ENCODE data around the gene RPH3AL.
"Not testable (repeated sequence)": the region's sequence is repeated elsewhere in the genome, so short reads cannot be mapped to it uniquely, and the experiment has no call there.

RPH3AL gene

DNA sequence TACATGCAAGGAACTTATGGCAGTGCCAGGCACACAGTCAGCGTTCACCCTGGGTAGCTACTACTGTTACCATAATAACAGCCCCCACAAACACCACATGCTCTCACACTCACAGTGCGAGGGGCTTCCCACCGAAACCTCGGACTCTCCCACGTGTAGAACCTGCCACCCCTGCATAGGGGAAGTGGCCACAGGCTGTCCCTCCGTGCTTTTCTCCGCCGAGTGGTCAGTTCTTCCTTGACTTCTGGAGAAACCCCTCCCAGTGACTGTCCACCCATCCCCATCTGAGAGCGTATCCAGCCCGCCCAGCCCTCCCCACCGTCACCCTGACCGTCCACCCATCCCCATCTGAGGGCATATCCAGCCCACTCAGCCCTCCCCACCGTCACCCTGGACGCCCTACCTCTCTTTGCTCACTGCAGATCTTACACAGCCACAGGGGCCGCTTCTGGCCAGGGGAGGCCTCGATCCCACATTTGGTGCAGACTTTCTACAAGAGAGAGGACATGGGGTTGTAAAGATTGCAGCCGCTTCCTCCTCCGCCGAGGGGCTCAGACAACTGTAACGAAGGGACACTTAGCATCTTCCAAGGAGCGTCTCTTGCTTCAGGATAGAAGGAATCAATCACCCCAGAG lies 71.1 kb downstream of the RPH3AL start:
- peak in 1 of 2 experiments; percentile 4 for DNase-seq (ENCODE audit: low spot score in 2 of 2)
- in situ Hi-C loops (cut with MboI; ENCODE audit: low sequenced_read_pairs), result no loop called here
- Histone ChIP-seq H3K4me1 (no peaks in the 10 kb centered on the region), H3K9me3 (no peaks in the 10 kb centered on the region), H3K4me3 (no peak overlapping the region), H3K27me3 (ENCODE audit: low read depth) (no peaks in the 10 kb centered on the region), H3K36me3 (replicated peaks) (no peaks in the 10 kb centered on the region)

- H3K27me3 ChIP-seq (ENCODE audit: low read depth), result no peaks in the 10 kb centered on the region
Observed at GRCh38 chr17:280901-281300, 71.7 kb downstream of the RPH3AL start.

GRCh38 chr17:280216-280615 lies 72.4 kb downstream of the RPH3AL start:
- no peaks in the 10 kb centered on the region for H3K27me3 ChIP-seq (ENCODE audit: low read depth)
- H3K36me3 ChIP-seq (replicated peaks), result no peaks in the 10 kb centered on the region
- no peak overlapping the region for H3K4me3 ChIP-seq
- peak in 1 of 2 experiments; percentile 2 for DNase-seq (ENCODE audit: low spot score in 2 of 2)
- in situ Hi-C loops (cut with MboI; ENCODE audit: low sequenced_read_pairs), result no loop called here
- H3K9me3 ChIP-seq, result no peaks in the 10 kb centered on the region
- no peaks in the 10 kb centered on the region for H3K4me1 ChIP-seq

More at GRCh38 chr17:280901-281300, 71.7 kb downstream of the RPH3AL start:
- DNase-seq (ENCODE audit: low spot score in 2 of 2), result peak in 1 of 2 experiments; percentile 3
- in situ Hi-C loops (cut with MboI; ENCODE audit: low sequenced_read_pairs), result no loop called here
- Histone ChIP-seq H3K9me3 (no peaks in the 10 kb centered on the region), H3K36me3 (replicated peaks) (no peaks in the 10 kb centered on the region), H3K4me3 (no peak overlapping the region), H3K4me1 (no peaks in the 10 kb centered on the region)

DNA sequence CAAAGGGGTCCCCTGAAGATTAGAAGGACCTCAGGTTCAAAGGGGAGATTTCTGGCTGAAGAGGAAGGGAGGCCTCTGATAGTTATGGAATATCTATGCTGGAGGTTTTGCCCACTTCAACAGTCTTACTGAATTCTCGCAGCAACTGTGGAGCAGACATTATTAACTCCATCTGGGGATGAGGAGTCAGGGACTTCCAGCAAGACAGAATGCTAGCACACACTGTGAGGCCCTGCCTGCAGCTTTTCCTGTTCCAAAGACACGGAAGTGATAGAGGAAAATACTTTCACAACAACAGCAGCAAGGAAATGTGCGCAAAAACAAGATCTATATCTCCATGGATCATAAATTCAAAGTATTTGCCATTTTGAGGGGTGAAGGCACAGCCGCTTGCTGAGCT lies 72.8 kb downstream of the RPH3AL start:
- DNase-seq (ENCODE audit: low spot score in 2 of 2), result no peak
- no peaks in the 10 kb centered on the region for H3K36me3 ChIP-seq (replicated peaks)
- H3K9me3 ChIP-seq, result no peaks in the 10 kb centered on the region
- no peak overlapping the region for H3K4me3 ChIP-seq
- no peaks in the 10 kb centered on the region for H3K27me3 ChIP-seq (ENCODE audit: low read depth)
- no peaks in the 10 kb centered on the region for H3K4me1 ChIP-seq
- in situ Hi-C loops (cut with MboI; ENCODE audit: low sequenced_read_pairs), result no loop called here

DNA sequence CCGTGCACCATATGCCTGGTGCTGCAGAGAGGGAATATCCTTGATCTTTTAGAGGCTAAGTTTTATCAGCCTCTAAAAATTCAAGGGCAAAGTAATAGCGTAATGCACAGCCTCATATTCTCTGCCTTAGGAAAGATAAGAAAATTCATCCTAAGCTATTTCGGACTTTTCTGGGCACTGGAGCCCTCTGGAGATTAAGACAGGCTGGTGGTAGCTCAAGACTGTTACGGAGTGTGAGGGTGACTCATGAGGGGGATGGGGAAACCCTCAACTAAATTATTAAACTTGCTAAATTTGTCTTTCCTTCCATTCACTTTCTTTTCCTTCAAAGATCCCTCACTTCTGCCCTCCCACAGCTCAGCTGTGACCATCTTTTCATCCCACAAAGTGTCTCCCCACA lies 73.3 kb downstream of the RPH3AL start:
- in situ Hi-C loops (cut with MboI; ENCODE audit: low sequenced_read_pairs), result no loop called here
- no peak overlapping the region for H3K4me3 ChIP-seq
- no peaks in the 10 kb centered on the region for H3K27me3 ChIP-seq (ENCODE audit: low read depth)
- H3K9me3 ChIP-seq, result no peaks in the 10 kb centered on the region
- DNase-seq (ENCODE audit: low spot score in 2 of 2), result no peak
- no peaks in the 10 kb centered on the region for H3K36me3 ChIP-seq (replicated peaks)
- no peaks in the 10 kb centered on the region for H3K4me1 ChIP-seq

DNA sequence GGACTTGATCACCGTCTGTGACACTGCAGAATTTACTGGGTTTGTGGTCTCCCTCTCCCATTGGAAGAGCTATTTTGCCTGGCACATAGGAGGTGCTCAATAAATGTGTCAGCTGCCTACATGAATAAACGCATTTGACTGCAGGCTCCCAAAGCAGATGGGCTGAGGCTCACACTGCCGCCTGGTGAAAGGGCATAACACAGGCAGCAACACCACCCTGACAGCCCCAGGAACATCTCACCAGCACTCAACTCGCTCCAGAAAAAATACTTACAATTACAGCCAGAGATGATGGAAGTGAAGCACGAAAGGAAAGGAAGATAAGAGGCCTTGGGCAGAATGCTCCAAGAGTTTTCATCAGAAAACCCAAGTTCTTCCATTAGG lies 73.9 kb downstream of the RPH3AL start:
- DNase-seq (ENCODE audit: low spot score in 2 of 2), result no peak
- H3K4me1 ChIP-seq, result no peaks in the 10 kb centered on the region
- H3K9me3 ChIP-seq, result no peaks in the 10 kb centered on the region
- H3K36me3 ChIP-seq (replicated peaks), result no peaks in the 10 kb centered on the region
- H3K4me3 ChIP-seq, result no peak overlapping the region
- no peaks in the 10 kb centered on the region for H3K27me3 ChIP-seq (ENCODE audit: low read depth)
- in situ Hi-C loops (cut with MboI; ENCODE audit: low sequenced_read_pairs), result no loop called here

- no peaks in the 10 kb centered on the region for H3K4me1 ChIP-seq
- no peaks in the 10 kb centered on the region for H3K36me3 ChIP-seq (replicated peaks)
- H3K9me3 ChIP-seq, result no peaks in the 10 kb centered on the region
- H3K4me3 ChIP-seq, result no peak overlapping the region
- in situ Hi-C loops (cut with MboI; ENCODE audit: low sequenced_read_pairs), result no loop called here
- DNase-seq (ENCODE audit: low spot score in 2 of 2), result peak in 1 of 2 experiments; percentile 5
- H3K27me3 ChIP-seq (ENCODE audit: low read depth), result no peaks in the 10 kb centered on the region
Observed at GRCh38 chr17:278055-278675, 74.4 kb downstream of the RPH3AL start.

DNA sequence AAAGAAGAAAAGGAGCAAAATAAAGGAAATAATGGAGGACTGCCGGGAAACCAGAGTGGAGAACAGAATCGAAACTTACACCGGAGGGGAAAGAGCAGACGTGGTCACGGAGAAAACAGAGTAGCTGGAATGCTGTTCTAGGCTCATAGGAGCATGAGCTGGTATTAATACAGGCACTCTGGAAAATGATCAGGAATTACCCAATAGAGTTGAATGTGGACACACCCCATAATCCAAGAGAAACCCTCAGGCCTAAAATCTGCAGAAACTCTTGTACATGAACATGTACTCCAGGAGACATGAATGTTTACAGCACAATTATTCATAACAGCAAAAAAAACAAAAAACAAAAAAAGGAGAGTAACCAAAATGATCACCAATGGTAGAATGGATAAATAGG lies 77.7 kb downstream of the RPH3AL start:
- no peaks in the 10 kb centered on the region for H3K36me3 ChIP-seq (replicated peaks)
- in situ Hi-C loops (cut with MboI; ENCODE audit: low sequenced_read_pairs), result no loop called here
- H3K4me1 ChIP-seq, result no peaks in the 10 kb centered on the region
- no peak overlapping the region for H3K4me3 ChIP-seq
- H3K9me3 ChIP-seq, result no peaks in the 10 kb centered on the region
- DNase-seq (ENCODE audit: low spot score in 2 of 2), result no peak
- no peaks in the 10 kb centered on the region for H3K27me3 ChIP-seq (ENCODE audit: low read depth)

GRCh38 chr17:273981-274832 lies 78.4 kb downstream of the RPH3AL start:
- Histone ChIP-seq H3K4me1 (no peaks in the 10 kb centered on the region), H3K4me3 (no peak overlapping the region), H3K9me3 (no peaks in the 10 kb centered on the region), H3K36me3 (replicated peaks) (no peaks in the 10 kb centered on the region), H3K27me3 (ENCODE audit: low read depth) (no peaks in the 10 kb centered on the region)
- no peak for DNase-seq (ENCODE audit: low spot score in 2 of 2)
- in situ Hi-C loops (cut with MboI; ENCODE audit: low sequenced_read_pairs), result no loop called here

DNA sequence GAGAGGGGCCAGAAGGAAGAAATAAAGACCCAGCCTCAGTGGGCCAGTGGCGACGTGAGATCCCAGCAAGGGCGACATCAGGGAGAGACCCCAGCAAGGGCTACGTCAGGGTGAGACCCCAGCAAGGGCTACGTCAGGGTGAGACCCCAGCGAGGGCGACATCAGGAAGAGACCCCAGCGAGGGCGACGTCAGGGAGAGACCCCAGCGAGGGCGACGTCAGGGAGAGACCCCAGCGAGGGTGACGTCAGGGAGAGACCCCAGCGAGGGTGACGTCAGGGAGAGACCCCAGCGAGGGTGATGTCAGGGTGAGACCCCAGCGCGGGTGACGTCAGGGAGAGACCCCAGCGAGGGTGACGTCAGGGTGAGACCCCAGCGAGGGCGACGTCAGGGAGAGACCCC lies 79.8 kb downstream of the RPH3AL start:
- H3K9me3 ChIP-seq; H3K27me3 ChIP-seq (ENCODE audit: low read depth); H3K36me3 ChIP-seq (replicated peaks); H3K4me1 ChIP-seq; in situ Hi-C loops (cut with MboI; ENCODE audit: low sequenced_read_pairs); H3K4me3 ChIP-seq; DNase-seq (ENCODE audit: low spot score in 2 of 2): not testable (repeated sequence)

GRCh38 chr17:271928-272623 lies 80.5 kb downstream of the RPH3AL start:
- H3K36me3 ChIP-seq (replicated peaks); H3K4me3 ChIP-seq; H3K27me3 ChIP-seq (ENCODE audit: low read depth); DNase-seq (ENCODE audit: low spot score in 2 of 2); in situ Hi-C loops (cut with MboI; ENCODE audit: low sequenced_read_pairs); H3K4me1 ChIP-seq; H3K9me3 ChIP-seq: not testable (repeated sequence)

DNA sequence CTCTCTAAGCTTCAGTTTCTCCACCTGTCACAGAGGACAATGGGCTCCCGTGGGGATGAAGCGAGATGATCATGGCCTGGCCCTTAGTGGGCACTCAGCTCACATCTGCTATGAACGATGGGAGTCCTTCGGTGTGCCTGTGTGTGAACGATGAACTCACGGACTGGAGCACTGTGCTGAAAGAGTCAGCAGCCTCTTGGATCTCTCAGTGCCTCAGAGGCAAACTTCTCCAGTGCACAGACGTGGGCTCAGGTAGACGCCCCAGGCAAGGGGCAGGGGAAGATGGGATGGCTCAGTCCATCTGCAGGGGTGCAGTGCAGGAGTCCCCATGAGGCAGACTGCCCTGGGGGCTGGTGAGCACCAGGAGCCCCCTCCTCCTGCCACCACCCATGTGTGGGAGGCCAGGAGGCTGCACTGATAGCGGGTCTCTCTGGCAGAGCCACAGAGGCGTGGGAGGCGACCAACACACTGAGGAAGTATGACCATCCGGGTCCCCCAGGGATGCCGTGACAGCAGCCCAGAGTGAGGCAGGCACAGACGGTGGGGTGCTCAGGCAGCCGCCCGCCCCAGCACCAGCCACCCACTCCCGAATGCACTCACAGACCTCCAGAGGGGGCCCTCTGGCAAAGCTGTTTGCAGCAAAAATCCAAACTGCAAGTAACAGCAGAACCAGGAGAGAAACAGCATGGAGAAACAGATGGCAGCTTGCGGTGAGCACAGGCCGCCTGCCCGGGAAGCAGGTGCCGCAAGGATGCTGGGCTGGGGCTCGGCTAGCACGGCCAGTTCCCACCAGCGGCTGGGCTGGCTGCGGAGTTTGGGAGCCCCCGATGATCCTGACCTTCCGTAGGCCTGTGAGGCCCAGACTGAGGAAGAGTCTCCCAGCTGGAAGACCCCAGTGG lies 82.7 kb downstream of the RPH3AL start:
- H3K4me1 ChIP-seq, result no peaks in the 10 kb centered on the region
- H3K36me3 ChIP-seq (replicated peaks), result no peaks in the 10 kb centered on the region
- no peaks in the 10 kb centered on the region for H3K9me3 ChIP-seq
- H3K27me3 ChIP-seq (ENCODE audit: low read depth), result no peaks in the 10 kb centered on the region
- in situ Hi-C loops (cut with MboI; ENCODE audit: low sequenced_read_pairs), result no loop called here
- no peak overlapping the region for H3K4me3 ChIP-seq
- DNase-seq (ENCODE audit: low spot score in 2 of 2), result no peak
